HG03469 (cell line): Measurements from ENCODE around the gene ATG2B.

Experiments
- ATAC-seq: cut with Tn5 transposase; IDR thresholded peaks from one replicate; pipeline ENCODE4 v1.9.1; 2021; ENCODE audit warnings: mild to moderate bottlenecking, moderate library complexity, moderate number of reproducible peaks; ENCODE audit not compliant: unreplicated experiment

The ATG2B gene, protein sequence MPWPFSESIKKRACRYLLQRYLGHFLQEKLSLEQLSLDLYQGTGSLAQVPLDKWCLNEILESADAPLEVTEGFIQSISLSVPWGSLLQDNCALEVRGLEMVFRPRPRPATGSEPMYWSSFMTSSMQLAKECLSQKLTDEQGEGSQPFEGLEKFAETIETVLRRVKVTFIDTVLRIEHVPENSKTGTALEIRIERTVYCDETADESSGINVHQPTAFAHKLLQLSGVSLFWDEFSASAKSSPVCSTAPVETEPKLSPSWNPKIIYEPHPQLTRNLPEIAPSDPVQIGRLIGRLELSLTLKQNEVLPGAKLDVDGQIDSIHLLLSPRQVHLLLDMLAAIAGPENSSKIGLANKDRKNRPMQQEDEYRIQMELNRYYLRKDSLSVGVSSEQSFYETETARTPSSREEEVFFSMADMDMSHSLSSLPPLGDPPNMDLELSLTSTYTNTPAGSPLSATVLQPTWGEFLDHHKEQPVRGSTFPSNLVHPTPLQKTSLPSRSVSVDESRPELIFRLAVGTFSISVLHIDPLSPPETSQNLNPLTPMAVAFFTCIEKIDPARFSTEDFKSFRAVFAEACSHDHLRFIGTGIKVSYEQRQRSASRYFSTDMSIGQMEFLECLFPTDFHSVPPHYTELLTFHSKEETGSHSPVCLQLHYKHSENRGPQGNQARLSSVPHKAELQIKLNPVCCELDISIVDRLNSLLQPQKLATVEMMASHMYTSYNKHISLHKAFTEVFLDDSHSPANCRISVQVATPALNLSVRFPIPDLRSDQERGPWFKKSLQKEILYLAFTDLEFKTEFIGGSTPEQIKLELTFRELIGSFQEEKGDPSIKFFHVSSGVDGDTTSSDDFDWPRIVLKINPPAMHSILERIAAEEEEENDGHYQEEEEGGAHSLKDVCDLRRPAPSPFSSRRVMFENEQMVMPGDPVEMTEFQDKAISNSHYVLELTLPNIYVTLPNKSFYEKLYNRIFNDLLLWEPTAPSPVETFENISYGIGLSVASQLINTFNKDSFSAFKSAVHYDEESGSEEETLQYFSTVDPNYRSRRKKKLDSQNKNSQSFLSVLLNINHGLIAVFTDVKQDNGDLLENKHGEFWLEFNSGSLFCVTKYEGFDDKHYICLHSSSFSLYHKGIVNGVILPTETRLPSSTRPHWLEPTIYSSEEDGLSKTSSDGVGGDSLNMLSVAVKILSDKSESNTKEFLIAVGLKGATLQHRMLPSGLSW (N-terminal part only)

DNA sequence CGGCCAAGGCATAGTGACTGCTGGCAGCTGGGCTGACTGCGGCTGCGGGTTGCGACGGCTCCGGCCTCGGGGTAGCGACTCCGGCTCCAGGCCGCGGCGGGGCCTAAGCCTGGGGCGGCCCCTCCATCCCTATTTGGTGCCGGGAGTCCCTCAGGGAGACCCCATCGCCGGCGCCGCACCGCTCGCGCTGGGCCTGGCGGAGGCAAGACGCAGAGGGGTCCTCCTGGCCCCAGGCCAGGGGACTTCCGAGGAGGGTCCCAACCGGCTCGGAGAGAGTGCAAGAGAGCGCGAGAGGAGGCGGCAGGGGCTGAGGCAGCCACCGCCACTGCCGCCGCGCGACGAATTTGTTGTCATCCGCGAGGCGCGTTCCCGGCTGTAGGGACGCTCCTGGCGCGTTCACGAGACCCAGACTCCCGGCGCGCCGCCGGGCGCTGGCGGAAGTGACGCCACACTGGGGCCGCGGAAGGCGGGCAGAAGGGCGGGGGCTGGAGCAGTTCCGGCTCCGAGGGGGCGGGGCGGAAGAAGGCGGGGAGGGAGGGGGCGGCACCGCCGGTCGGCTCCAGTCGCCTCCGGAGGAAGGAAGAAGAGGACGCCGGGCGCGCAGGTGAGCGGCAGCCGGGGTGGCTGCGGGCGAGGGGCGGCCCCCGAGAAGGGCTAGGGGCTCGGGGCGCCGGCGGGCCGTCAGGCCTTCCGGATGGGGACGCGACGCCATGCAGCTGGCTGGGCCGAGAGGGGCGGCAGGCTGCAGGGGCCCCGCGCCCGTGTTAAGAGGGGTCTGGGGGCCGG lies at the start of gene ATG2B, which contains the start of gene GSKIP:
Gene ATG2B, minus strand, starts transcription at position 377 of the 786 bp plus-strand sequence. Its CDS starts 365 bp downstream, at position 12.
Gene GSKIP, plus strand, starts transcription at position 562 of the 786 bp plus-strand sequence. CDS start 18,722 bp downstream, outside the sequence.
- peak; percentile 60 for ATAC-seq

DNA sequence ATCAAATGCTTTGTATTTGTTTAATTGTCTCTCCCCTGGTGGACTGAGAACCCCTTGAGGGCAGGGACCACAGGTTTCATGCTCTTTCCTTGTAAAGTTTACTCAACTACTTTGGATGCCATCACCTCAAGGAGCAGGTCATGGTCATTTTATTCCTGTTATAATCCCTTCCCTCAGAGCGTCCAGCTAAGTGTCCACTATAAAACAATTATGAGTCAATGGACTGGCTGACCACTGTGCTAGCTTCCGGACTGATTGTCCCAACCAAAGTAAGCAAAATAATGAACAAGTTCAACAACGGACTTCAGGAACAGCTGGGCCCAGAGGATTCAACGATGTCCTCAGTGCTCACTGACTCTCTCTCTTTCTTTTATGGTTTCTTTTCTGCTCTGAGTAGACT lies 47.0 kb upstream of the ATG2B start:
- ATAC-seq: no peak

DNA sequence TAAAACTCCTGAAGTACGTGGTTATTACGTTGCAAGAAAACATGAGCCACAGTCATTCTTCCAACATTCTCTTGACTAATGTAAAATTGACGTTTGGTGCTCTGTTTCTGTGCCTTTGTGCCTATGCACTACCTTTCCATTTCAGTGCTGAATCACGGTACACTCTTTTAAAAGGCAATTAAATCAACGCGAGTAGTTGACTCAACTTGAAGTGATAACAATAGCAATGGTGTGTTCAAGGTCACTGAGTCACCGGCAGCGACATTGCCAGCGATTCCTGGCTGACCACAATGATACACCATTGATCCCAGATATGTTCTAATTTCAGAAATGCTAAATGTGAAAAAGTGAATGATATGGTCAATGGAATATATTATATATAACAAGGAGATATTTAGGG lies 46.6 kb upstream of the ATG2B start:
- no peak for ATAC-seq

DNA sequence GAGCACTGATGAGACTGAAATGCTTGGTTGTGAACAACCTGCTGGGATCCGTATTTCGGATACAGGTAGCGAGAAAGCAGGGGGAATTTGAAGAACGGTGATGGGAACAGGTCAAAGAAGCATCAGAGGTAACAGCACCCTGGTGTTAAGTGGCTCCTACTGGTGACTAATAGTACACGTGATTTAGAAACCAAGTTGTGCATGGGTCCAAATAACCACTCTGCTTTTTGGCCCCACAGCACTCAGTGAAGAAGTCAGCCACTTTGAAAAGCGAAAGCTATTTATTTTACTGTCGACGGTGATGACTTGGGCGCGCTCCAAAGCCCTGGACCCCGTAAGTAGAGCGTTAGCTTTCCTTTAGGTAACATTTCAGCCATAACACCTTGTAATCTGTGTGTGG lies 45.5 kb upstream of the ATG2B start:
- ATAC-seq: no peak

DNA sequence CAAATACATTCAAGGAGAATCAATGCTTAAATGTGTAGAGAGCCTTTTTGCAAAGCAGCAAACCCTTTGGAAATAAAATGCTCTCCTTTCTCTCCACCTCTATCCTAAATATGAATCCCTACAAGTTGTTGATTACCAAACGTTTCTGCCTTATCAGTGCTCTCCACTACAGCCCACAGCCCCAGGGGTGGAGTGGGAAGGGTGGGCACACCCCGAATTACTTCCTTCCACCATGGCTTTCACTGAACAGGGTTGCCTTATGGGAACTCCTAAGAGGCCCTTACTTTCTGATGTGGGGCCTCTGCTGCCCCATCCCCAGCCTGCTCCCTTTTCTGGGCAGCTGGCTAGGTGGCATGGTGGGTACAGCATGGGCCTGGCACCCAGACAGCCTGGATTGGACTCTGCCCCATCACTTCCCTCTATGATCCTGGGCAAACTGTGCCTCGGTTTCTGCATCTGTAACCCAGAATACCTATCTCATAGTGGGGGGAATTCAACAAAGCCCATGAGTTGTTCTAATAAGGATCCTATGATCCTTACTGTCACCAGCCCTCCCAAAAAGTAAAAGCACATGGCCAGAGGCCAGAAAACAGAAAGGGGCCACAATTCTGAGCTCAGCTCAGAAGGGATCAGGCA lies 44.9 kb upstream of the ATG2B start:
- ATAC-seq: no peak

DNA sequence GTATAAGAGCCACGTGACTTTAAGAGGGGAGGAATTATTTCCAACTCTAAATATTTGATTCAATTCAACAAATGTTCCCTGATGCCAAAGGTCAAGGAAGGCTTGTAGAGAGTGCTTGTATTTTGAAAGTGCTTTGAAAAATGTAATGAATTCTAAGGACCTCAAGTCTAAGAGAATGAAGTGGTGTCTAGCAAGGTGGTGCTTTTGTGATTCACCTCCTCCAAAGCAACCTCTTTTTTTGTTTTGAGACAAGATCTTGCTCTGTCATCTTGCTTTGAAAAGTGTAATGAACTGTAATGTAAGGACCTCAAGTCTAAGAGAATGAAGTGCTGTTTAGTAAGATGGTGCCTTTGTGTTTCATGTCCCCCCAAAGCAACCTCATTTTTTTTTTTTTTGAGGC lies 42.5 kb upstream of the ATG2B start:
- no peak for ATAC-seq

DNA sequence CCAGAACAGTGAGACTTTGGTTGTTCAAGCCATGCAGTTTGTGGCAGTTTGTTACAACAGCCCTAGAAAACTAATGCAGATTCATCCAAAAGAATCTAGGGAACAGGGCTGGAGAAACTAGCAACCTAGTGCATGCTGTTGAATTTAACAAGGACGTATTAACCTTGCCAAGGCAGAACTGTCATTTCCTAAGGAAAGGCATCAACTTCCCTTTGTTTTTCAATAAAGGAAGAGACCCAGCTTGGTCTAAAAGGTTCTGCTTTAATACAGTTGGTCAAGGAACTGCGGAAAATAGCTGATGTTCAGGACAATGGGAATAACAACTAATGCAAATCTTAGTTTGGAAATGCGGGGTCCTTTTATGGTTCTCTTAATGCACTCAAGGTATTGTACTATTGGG lies 40.3 kb upstream of the ATG2B start:
- no peak for ATAC-seq

DNA sequence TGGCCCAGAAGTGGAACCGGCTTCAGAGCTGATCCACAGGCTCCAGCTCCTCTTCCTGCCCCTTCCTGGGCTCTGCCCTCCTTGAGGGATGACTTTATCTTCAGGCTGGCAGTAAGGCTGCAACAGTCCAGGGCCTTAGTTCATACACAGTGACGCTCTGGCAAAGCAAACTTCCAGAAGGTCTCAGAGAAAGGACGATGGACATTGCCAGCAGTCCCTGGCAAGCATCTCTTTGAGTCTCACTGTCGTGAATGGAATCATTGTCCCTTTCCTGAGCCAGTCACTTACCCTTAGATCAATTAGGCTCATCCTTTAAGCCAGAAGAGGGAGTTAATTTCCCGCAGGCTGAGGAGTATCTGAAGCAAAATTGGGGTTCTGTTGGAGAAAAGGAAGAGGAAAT lies 37.4 kb upstream of the ATG2B start:
- no peak for ATAC-seq

DNA sequence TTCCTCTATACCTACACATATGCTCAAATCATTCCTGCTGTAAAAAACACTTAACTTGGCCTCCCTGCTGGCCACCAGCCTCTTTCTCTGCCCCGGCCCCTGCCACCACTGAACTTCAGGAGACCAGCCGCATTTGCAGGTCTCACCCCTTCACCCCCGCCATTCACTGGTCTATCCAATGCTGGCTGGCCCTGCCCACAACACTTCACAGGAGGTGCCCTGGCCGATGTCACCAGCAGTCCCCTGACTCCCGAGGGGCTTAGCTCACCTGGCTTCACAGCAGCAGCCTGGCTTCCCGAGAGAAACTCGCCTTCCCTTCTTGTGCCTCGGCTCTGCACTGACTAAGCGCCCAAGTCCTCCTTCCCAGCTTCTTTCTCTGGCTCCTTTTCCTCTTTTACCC lies 36.3 kb upstream of the ATG2B start:
- no peak for ATAC-seq

DNA sequence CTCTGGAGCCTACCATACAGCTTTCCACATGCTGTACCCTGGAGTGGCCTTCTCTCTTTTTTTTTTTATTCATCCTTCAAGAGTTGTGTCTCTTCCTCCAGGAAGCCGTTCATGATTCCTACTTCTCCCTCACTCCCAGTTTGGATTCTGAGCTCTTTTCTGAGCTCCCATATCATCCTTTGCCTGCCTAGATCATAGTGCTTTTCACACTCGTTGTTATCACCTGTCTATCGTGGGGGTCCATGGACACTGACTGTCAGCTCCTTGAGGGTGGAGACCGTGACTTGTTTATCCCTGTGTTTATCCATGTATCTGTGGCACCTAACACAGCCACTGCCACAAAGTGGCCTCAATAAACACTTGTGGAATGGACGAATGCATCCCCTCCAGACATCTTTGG lies 35.8 kb upstream of the ATG2B start:
- no peak for ATAC-seq

DNA sequence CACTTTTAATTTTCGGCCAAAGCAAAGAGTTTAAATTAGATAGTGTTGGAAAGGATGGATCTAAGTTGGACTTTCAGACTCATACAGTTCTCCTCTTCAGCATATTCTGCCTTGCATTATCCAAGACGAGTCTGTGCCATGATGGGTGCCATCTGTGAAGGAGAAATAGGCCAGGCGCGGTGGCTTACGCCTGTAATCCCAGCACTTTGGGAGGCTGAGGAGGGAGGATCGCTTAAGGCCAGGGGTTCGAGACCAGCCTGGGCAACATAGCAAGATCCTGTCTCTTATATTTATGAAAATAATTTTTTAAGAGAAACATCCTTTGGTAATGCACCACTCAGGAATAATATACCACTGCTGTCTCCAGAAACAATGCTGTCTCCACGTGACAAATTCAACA lies 35.3 kb upstream of the ATG2B start:
- ATAC-seq: no peak

DNA sequence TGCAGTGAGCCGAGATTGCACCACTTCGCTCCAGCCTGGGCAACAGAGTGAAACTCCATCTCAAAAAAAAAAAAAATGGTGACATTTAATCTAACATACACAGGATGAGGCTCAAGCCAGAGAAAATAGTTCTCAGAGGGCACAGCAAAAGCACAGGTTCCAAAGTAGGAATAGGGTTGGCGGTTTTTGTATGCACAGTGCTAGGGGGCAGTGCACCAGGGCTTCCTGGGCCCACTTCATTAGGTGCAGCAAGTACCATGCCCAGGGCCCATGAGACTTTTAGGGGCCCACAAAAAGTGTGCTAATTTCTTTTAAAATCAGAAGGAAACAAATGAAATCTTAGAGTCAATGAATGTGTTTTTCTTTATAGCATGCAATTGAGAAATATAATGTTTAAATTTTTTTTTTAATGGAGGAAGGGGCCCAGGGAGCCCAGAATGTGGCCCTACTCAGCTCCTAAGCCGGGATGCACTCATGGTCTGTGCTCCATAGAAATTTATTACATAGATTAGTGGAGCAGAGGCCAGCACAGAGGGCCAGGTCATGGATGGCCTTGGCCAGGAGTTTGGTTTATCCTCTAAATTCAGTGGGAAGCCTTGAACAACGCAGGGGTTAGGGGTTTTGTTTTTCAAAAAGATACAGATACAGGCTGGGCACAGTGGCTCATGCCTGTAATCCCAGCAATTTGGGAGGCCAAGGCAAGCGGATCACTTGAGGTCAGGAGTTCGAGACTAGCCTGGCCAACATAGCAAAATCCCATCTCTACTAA lies 31.1 kb upstream of the ATG2B start:
- no peak for ATAC-seq

DNA sequence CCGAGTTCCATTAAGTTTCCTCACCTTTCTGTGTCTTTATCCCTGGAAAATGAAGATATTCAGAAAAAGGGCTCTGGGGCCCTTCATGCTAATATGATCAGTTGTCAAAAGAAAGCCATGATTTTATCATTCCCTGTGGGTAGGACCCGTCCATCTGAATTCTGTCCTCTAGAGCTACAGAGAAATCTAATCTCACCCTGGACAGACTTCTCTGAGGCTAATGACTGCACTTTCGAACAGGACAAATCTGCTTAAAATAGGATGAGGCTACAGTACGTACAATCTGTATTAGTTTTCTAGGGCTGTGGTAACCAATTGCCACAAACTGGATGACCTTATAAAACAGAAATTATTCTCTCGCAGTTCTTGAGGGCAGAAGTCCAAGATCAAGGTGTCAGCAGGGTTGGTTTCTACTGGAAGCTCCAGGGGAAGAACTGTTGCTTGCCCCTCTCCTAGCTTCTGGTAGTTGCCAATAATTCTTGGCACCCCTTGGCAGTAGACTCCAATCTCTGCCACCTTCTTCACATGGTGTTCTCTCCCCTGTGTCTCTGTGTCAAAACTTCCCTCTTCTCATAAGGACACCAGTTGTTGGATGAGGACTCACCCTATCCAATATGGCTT lies 30.0 kb upstream of the ATG2B start:
- no peak for ATAC-seq

DNA sequence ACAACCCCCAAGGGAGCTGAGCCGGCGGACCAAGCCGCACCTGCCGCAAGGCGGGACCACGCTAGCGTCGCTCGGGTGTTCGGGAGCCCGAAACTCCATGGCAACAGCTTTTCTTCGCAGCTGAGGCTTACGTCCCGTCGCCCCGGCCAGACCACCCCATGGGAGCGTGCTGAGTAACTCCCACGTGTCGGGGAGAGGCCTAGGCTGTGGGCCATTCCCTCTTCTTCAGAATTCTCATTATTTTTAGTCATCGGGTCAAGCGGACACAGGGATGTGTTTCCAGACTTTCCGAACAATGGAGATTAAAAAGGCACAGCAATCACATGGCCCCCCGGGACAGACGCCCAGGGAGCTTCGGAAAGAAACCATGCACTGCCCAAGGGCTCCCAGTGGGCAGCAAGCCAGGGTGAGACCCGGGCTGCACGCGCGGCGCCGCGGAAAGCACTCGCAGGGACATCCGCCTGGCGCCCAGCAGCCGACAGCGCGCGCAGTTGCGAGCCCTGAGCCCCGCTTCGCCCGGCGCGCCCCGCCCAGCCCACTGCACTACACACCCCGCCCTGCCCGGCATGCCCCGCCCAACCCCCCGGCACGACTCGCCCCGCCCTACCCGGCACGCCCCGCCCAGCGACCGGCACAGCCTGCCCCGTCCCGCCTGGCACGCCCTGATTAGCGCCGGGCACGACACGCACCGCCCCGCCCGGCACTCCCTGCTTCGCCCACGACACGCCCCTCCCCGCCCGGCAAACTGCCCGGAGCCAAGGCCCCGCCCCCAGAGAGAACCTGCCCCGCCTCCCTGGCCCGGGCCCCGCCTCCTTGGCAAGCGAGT lies 28.4 kb upstream of the ATG2B start:
- peak; percentile 63 for ATAC-seq

DNA sequence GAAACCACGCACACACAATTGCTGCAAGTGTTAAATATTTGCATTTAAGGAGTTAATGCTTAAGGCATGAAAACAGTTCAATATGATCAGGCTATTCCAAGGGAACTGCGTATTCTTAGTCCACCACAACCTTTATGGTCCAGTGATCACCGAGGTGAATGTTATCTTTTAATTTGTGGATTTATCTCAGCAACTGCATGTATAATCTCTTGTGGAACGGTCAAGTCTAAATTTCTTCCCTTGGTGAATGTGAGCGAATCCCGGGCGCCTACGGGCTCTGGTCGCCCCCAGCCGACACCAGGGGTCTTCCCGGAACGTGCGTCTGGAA lies 27.8 kb upstream of the ATG2B start:
- ATAC-seq: no peak

DNA sequence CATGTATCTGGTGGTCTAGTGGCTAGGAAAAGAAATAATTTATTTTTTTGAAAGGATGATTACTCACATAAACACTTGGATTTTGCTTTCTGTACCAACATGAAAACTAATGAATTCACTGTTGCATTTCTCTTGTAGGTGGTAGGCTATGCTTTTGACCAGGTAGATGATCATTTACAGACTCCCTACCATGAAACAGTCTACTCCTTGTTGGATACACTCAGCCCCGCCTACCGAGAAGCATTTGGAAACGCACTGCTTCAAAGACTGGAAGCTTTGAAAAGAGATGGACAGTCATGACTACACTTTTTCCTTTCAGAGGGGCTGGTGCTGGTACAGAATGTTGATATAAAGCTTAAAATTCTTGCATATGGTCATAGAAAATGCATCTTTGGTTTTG lies 22.2 kb upstream of the ATG2B start:
- ATAC-seq: no peak

DNA sequence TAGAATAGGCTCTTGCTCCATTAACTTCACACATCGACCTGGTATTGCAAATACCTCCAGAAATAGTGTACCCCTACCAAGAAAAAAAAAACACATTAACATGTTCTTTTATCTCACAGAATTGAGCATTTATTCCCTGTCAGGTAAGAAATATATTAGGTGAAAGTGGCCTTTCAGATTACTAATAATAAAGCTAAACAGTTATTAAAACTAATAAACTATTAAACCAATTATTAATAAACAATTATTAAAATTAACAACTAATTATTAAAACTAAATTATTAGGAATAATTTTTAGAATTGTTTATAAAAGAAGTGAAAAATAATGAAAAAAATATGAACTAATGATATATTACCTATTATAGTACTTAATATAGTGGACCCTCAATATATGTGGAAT lies 21.6 kb upstream of the ATG2B start:
- no peak for ATAC-seq

DNA sequence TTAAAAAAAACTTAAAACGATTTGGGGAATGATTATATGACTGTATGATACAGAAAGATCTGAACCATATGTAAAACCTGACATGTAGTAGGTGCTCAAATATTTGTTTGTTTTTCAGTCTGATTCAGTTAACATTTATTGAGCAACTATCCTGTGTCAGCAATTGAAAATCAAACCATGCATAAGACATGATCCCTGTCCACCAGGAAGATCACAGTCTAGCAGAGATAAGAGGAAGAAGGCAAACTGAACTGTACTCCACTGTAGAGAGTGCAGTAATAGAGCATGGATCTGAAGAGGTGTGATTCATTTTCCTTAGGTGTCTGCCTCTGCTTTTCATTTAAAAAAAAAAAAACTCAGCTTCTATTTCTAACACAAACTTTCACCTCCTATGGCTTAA lies 20.9 kb upstream of the ATG2B start:
- no peak for ATAC-seq
